Activated T-cell treated with anti-CD3 and anti-CD28 coated beads, Interleukin-2, amount 50 U/mL, for 48 hours (primary cell): ENCODE measurements around the gene FMO4.
"Not testable (repeated sequence)": the region's sequence is repeated elsewhere in the genome, so short reads cannot be mapped to it uniquely, and the experiment has no call there.

Source experiments
- DNase-seq, 2 experiments: peaks; one replicate each; pipeline ENCODE4 v3.0.0-alpha.2; 2020

The FMO4 gene

GRCh38 chr1:171335964-171336363 lies 22.0 kb downstream of the FMO4 start:
- no peak for DNase-seq

- DNase-seq, result not testable (repeated sequence)
Measured at GRCh38 chr1:171339345-171339744, 25.4 kb downstream of the FMO4 start.

- no peak for DNase-seq
Measured at GRCh38 chr1:171343727-171344472, 29.9 kb downstream of the FMO4 start.

GRCh38 chr1:171344473-171344820 lies 30.5 kb downstream of the FMO4 start:
- no peak for DNase-seq

GRCh38 chr1:171345536-171345935 lies 31.6 kb downstream of the FMO4 start:
- DNase-seq, result no peak

GRCh38 chr1:171346881-171347280 lies 32.9 kb downstream of the FMO4 start:
- no peak for DNase-seq

- DNase-seq, result no peak
Measured at GRCh38 chr1:171350594-171350993, 36.6 kb downstream of the FMO4 start.

GRCh38 chr1:171351961-171352360 lies 38.0 kb downstream of the FMO4 start:
- no peak for DNase-seq

GRCh38 chr1:171352554-171352953 lies 38.6 kb downstream of the FMO4 start:
- no peak for DNase-seq

- DNase-seq, result no peak
Measured at GRCh38 chr1:171355727-171356126, 41.7 kb downstream of the FMO4 start.

GRCh38 chr1:171357179-171357578 lies 43.2 kb downstream of the FMO4 start:
- DNase-seq, result no peak

GRCh38 chr1:171359355-171359648 lies 45.3 kb downstream of the FMO4 start:
- not testable (repeated sequence) for DNase-seq

GRCh38 chr1:171359731-171360527 lies 45.9 kb downstream of the FMO4 start:
- not testable (repeated sequence) for DNase-seq

- DNase-seq, result no peak
Measured at GRCh38 chr1:171366085-171366484, 52.1 kb downstream of the FMO4 start.

- DNase-seq, result no peak
Measured at GRCh38 chr1:171366816-171367215, 52.8 kb downstream of the FMO4 start.

GRCh38 chr1:171367436-171367835 lies 53.5 kb downstream of the FMO4 start:
- DNase-seq, result no peak

GRCh38 chr1:171372418-171373084 lies 58.6 kb downstream of the FMO4 start:
- DNase-seq, result no peak

- DNase-seq, result not testable (repeated sequence)
Measured at GRCh38 chr1:171373357-171374122, 59.6 kb downstream of the FMO4 start.

GRCh38 chr1:171379846-171380245 lies 65.9 kb downstream of the FMO4 start:
- no peak for DNase-seq

GRCh38 chr1:171381866-171382210 lies 67.9 kb downstream of the FMO4 start:
- no peak for DNase-seq

- no peak for DNase-seq
Measured at GRCh38 chr1:171384496-171384895, 70.5 kb downstream of the FMO4 start.

- no peak for DNase-seq
Measured at GRCh38 chr1:171389171-171389570, 75.2 kb downstream of the FMO4 start.

- DNase-seq, result not testable (repeated sequence)
Measured at GRCh38 chr1:171390740-171391139, 76.8 kb downstream of the FMO4 start.
